Uterus (tissue), 4 donors: ENCODE results near the gene MYO15A. TPM values are rescaled to one million over a fixed set of nuclear protein-coding genes. Genes with fewer than 3 reads are reported as not detected.

Source experiments
- DNase-seq, 2 donors: peaks; one replicate each; pipeline ENCODE4 v3.0.0-alpha.2; 2019 to 2020
- H3K27ac ChIP-seq, 2 donors: fragments of 200-600 bp; sonication (generic); 1 replicate in 1 of 2; 2 replicates in 1 of 2; pipeline ENCODE4 v1.5.1; 2016 to 2018
- H3K27me3 ChIP-seq, 2 donors: fragments of 200-600 bp; sonication (generic); one replicate each; pipeline ENCODE4 v1.5.1; 2018 to 2019; ENCODE audit warnings: control low read depth in 1 of 2
- H3K36me3 ChIP-seq, 2 donors: fragments of 200-600 bp; sonication (generic); one replicate each; pipeline ENCODE4 v1.5.1; 2019; ENCODE audit warnings: control low read depth in 1 of 2
- H3K4me1 ChIP-seq, 2 donors: fragments of 200-600 bp; sonication (generic); one replicate each; pipeline ENCODE4 v1.5.1; 2018 to 2019; ENCODE audit warnings: control low read depth in 1 of 2
- H3K4me3 ChIP-seq, 2 donors: fragments of 200-600 bp; sonication (generic); 1 replicate in 1 of 2; 2 replicates in 1 of 2; pipeline ENCODE4 v1.5.1; 2018 to 2019; ENCODE audit warnings: mild to moderate bottlenecking in 1 of 2
- H3K9me3 ChIP-seq, 2 donors: fragments of 200-600 bp; sonication (generic); one replicate each; pipeline ENCODE4 v1.5.1; 2019; ENCODE audit warnings: control low read depth in 1 of 2
- POLR2A ChIP-seq, 2 donors: fragments of 450-650 bp; IDR thresholded peaks; one replicate each; pipeline ENCODE4 v1.6.1; 2016; ENCODE audit warnings: antibody characterized with exemption in 2 of 2, mild to moderate bottlenecking in 1 of 2, moderate library complexity in 1 of 2
- intact Hi-C: fragments of 100-400 bp; cut with DNase I; formaldehyde crosslinking; loops from one replicate; pipeline ENCODE4 v1.15.1; 2023; ENCODE audit warnings: low total_unique reads
- total RNA-seq, 4 donors: library from RNA; depleted of rRNA in 3 of 4; stranded (reverse); fragments of >200 nt in 3 of 4; gene quantifications; one replicate each; pipeline versions ENCODE4 v1.1.0 to v1.2.4, GENCODE V29; 2014 to 2023
- TF ChIP-seq, protein P1 (sequence below), 4 experiments: fragments of 200-600 bp in 2 of 4; fragments of 450-650 bp in 2 of 4; sonication (generic) in 2 of 4; IDR thresholded peaks; one replicate each; pipeline ENCODE4 v1.5.1; 2016 to 2019; ENCODE audit warnings: antibody characterized with exemption in 4 of 4, mild to moderate bottlenecking in 2 of 4, moderate library complexity in 1 of 4
- donor health status: DM: yes; HTN: yes; CAD: no.

Gene MYO15A
- total RNA-seq, 4 donors from 2014 or later, result 1.5 to 8.1 (median 2.9) TPM; not detected in 1

GRCh38 chr17:18144261-18144660 is 35.7 kb downstream of the MYO15A start:
- TF ChIP-seq, protein P1, sequence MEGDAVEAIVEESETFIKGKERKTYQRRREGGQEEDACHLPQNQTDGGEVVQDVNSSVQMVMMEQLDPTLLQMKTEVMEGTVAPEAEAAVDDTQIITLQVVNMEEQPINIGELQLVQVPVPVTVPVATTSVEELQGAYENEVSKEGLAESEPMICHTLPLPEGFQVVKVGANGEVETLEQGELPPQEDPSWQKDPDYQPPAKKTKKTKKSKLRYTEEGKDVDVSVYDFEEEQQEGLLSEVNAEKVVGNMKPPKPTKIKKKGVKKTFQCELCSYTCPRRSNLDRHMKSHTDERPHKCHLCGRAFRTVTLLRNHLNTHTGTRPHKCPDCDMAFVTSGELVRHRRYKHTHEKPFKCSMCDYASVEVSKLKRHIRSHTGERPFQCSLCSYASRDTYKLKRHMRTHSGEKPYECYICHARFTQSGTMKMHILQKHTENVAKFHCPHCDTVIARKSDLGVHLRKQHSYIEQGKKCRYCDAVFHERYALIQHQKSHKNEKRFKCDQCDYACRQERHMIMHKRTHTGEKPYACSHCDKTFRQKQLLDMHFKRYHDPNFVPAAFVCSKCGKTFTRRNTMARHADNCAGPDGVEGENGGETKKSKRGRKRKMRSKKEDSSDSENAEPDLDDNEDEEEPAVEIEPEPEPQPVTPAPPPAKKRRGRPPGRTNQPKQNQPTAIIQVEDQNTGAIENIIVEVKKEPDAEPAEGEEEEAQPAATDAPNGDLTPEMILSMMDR (IDR thresholded peaks at IDR 0.05), result no peak
- TF ChIP-seq POLR2A (IDR thresholded peaks at IDR 0.05), result no peak

DNA sequence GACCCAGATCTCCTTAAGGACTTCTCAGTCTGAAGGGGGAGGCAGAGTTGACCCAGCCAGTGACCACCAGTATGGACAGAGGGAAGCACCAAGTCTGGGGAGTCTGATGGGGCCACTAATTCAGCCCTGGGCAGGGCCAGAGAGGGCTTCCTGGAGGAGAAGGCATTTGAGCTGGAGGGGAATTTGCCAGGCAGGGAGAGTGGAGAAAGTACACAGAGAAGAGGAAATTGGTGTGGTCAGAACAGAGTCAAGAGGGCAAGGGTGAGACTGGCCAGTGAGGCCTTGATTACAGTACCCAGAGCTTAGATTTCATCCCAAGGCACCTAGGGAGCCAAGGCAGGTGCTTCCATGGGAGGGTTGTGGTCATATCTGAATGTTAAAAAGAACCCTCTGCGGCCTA is 36.3 kb downstream of the MYO15A start:
- no peak for TF ChIP-seq POLR2A (IDR thresholded peaks at IDR 0.05)
- TF ChIP-seq, protein P1 (IDR thresholded peaks at IDR 0.05), result no peak
- no peak overlapping the region for H3K4me3 ChIP-seq
- DNase-seq, result no peak
- no peaks in the 10 kb centered on the region for H3K4me1 ChIP-seq
- no peak overlapping the region for H3K27ac ChIP-seq
- no peaks in the 10 kb centered on the region for H3K36me3 ChIP-seq
- H3K9me3 ChIP-seq, result no peaks in the 10 kb centered on the region
- intact Hi-C loops, result loop anchor here (5.0 kb wide), 1 partner anchor 72 kb away; no protein-coding TSS in a partner anchor
- H3K27me3 ChIP-seq, result no peaks in the 10 kb centered on the region

More at GRCh38 chr17:18144261-18144660, 35.7 kb downstream of the MYO15A start:
- Histone ChIP-seq H3K36me3 (no peaks in the 10 kb centered on the region), H3K4me3 (no peak overlapping the region), H3K4me1 (no peaks in the 10 kb centered on the region), H3K27ac (no peak overlapping the region), H3K27me3 (no peaks in the 10 kb centered on the region), H3K9me3 (no peaks in the 10 kb centered on the region)
- intact Hi-C loops, result loop anchor here (5.0 kb wide), 1 partner anchor 73 kb away; no protein-coding TSS in a partner anchor
- DNase-seq, result no peak

- intact Hi-C loops, result no loop called here
- no peaks in the 10 kb centered on the region for H3K36me3 ChIP-seq
- no peak overlapping the region for H3K4me3 ChIP-seq
- no peaks in the 10 kb centered on the region for H3K9me3 ChIP-seq
- TF ChIP-seq, protein P1 (IDR thresholded peaks at IDR 0.05), result no peak
- TF ChIP-seq POLR2A (IDR thresholded peaks at IDR 0.05), result no peak
- H3K4me1 ChIP-seq, result no peaks in the 10 kb centered on the region
- H3K27me3 ChIP-seq, result no peaks in the 10 kb centered on the region
- DNase-seq, result no peak
- H3K27ac ChIP-seq, result no peak overlapping the region
These were observed 37.3 kb downstream of the MYO15A start for GRCh38 chr17:18145811-18146210.

DNA sequence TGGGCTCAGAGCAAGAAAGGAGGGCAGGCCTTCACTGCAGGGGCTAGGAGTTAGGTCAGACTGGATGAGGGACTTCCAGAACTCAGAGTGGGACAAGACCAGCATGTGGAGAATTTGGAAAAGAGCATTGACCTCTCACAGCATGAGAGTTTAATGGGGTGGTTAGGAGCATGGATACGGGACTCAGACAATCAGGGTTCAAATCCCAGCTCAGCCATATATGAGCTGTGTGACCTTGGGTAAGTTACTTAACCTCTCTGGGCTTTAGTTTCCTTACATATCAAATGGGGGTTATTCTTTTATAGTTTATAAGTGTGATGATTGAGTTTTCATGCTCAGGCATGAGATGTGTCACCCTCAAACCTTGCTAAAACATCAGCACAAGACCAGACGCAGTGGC is 37.7 kb downstream of the MYO15A start:
- TF ChIP-seq, protein P1 (IDR thresholded peaks at IDR 0.05), result no peak
- no peak for TF ChIP-seq POLR2A (IDR thresholded peaks at IDR 0.05)
- Histone ChIP-seq H3K36me3 (no peaks in the 10 kb centered on the region), H3K27ac (no peak overlapping the region), H3K4me1 (no peaks in the 10 kb centered on the region), H3K27me3 (no peaks in the 10 kb centered on the region), H3K4me3 (no peak overlapping the region), H3K9me3 (no peaks in the 10 kb centered on the region)
- intact Hi-C loops, result no loop called here
- no peak for DNase-seq

GRCh38 chr17:18146980-18147379 is 38.4 kb downstream of the MYO15A start:
- no peaks in the 10 kb centered on the region for H3K36me3 ChIP-seq
- no peaks in the 10 kb centered on the region for H3K9me3 ChIP-seq
- intact Hi-C loops, result no loop called here
- no peaks in the 10 kb centered on the region for H3K4me1 ChIP-seq
- no peak overlapping the region for H3K27ac ChIP-seq
- DNase-seq, result no peak
- no peak overlapping the region for H3K4me3 ChIP-seq
- H3K27me3 ChIP-seq, result no peaks in the 10 kb centered on the region
- TF ChIP-seq, protein P1 (IDR thresholded peaks at IDR 0.05), result no peak
- no peak for TF ChIP-seq POLR2A (IDR thresholded peaks at IDR 0.05)
